SK-N-SH (cell line): ENCODE measurements around the gene HIPK4. TPM values are rescaled to one million over a fixed set of nuclear protein-coding genes. Genes with fewer than 3 reads are reported as not detected.

ENCODE experiments used
- CTCF ChIA-PET: fragments of 300-600, 350-600 bp; formaldehyde crosslinking; extraction: SDS; loops from one replicate; lab custom pipeline; 2021; lab: Yijun Ruan, JAX
- POLR2A ChIA-PET: fragments of 350-600 bp; sonication (Branson Sonifier 250); formaldehyde crosslinking; extraction: SDS; loops from one replicate; lab custom pipeline; 2020; ENCODE audit warnings: antibody characterized with exemption, inconsistent platforms; lab: Yijun Ruan, JAX
- DNase-seq: peaks from one replicate; pipeline ENCODE4 v3.0.0; 2012
- H2AFZ ChIP-seq: fragments of 200-600 bp; sonication (generic); 2 replicates; pipeline ENCODE4 v1.8.1; 2016; ENCODE audit warnings: antibody characterized with exemption, mild to moderate bottlenecking, low read depth
- H3F3A ChIP-seq: fragments of 200-600 bp; sonication (generic); replicated peaks from 2 replicates; pipeline ENCODE3; 2016; ENCODE audit warnings: antibody characterized with exemption, mild to moderate bottlenecking; ENCODE audit not compliant: insufficient read depth
- H3K27ac ChIP-seq, 2 experiments: fragments of 200-500 bp in 1 of 2; fragments of 200-600 bp in 1 of 2; sonication (Bioruptor generic) in 1 of 2; sonication (generic), shearing (Covaris generic) in 1 of 2; 2 replicates each; pipeline versions ENCODE4 v1.5.1 to v1.6.1; 2014 to 2016; ENCODE audit warnings: low read depth in 2 of 2, inconsistent platforms in 1 of 2, low read length in 1 of 2, mild to moderate bottlenecking in 1 of 2, mixed read lengths in 1 of 2
- H3K27me3 ChIP-seq: fragments of 200-600 bp; sonication (generic), shearing (Covaris generic); 2 replicates; pipeline ENCODE4 v1.6.1; 2016; ENCODE audit warnings: mixed run types; ENCODE audit not compliant: insufficient read depth
- H3K36me3 ChIP-seq, 2 experiments: fragments of 200-500 bp in 1 of 2; fragments of 200-600 bp in 1 of 2; sonication (Bioruptor generic) in 1 of 2; sonication (generic) in 1 of 2; replicated peaks in 1 of 2; 2 replicates each; pipeline versions ENCODE3 to v1.5.1; 2014 to 2016; ENCODE audit warnings: low read length in 1 of 2, mild to moderate bottlenecking in 1 of 2; ENCODE audit not compliant: insufficient read depth in 2 of 2, control insufficient read depth in 1 of 2
- H3K4me1 ChIP-seq, 2 experiments: fragments of 200-500 bp in 1 of 2; fragments of 200-600 bp in 1 of 2; sonication (Bioruptor generic) in 1 of 2; sonication (generic), shearing (Covaris generic) in 1 of 2; 2 replicates each; pipeline versions ENCODE4 v1.5.1 to v1.6.1; 2014 to 2016; ENCODE audit warnings: low read depth in 1 of 2, low read length in 1 of 2, mixed run types in 1 of 2; ENCODE audit not compliant: insufficient read depth in 2 of 2, control insufficient read depth in 1 of 2
- H3K4me2 ChIP-seq: fragments of 200-600 bp; sonication (generic), shearing (Covaris generic); 2 replicates; pipeline ENCODE4 v1.6.1; 2017; ENCODE audit warnings: mixed run types
- H3K4me3 ChIP-seq, 2 experiments: fragments of 200-500 bp in 1 of 2; fragments of 200-600 bp in 1 of 2; sonication (Bioruptor generic) in 1 of 2; sonication (generic), shearing (Covaris generic) in 1 of 2; 2 replicates each; pipeline versions ENCODE4 v1.5.1 to v1.8.1; 2014 to 2016; ENCODE audit warnings: low read depth in 2 of 2, inconsistent platforms in 1 of 2, low read length in 1 of 2, mild to moderate bottlenecking in 1 of 2, mixed read lengths in 1 of 2, moderate library complexity in 1 of 2
- H3K79me2 ChIP-seq: fragments of 200-600 bp; sonication (generic); 2 replicates; pipeline ENCODE4 v1.8.1; 2017; ENCODE audit warnings: mild to moderate bottlenecking; ENCODE audit not compliant: insufficient read depth
- H3K9ac ChIP-seq: fragments of 200-600 bp; sonication (generic); 2 replicates; pipeline ENCODE4 v1.6.1; 2017; ENCODE audit warnings: mixed run types
- H3K9me2 ChIP-seq: fragments of 200-600 bp; sonication (generic); 2 replicates; pipeline ENCODE4 v1.6.1; 2017; ENCODE audit warnings: mixed run types
- H3K9me3 ChIP-seq: fragments of 200-600 bp; sonication (generic); 2 replicates; pipeline ENCODE4 v1.6.1; 2017; ENCODE audit warnings: mixed run types, mild to moderate bottlenecking, moderate library complexity
- H4K20me1 ChIP-seq: fragments of 200-600 bp; sonication (generic); 2 replicates; pipeline ENCODE4 v1.6.1; 2017; ENCODE audit warnings: mild to moderate bottlenecking, mixed run types; ENCODE audit not compliant: insufficient read depth
- EP300 ChIP-seq, 2 experiments: IDR thresholded peaks; 2 replicates each; pipeline versions ENCODE4 v1.4.0 to v1.6.1; 2012; ENCODE audit warnings: borderline replicate concordance in 1 of 2, low read depth in 1 of 2, low read length in 1 of 2
- EZH2phosphoT487 ChIP-seq: fragments of 200-600 bp; sonication (generic); IDR thresholded peaks from 2 replicates; pipeline ENCODE4 v1.6.1; 2017; ENCODE audit warnings: low read depth, mixed run types, mild to moderate bottlenecking, antibody characterized with exemption, moderate library complexity, borderline replicate concordance
- IRF3 ChIP-seq: fragments of 150-350 bp; IDR thresholded peaks from 2 replicates; pipeline ENCODE4 v1.6.1; 2016; ENCODE audit warnings: mild to moderate bottlenecking, low read depth, low read length
- JUND ChIP-seq: IDR thresholded peaks from 2 replicates; pipeline ENCODE4 v1.4.0; 2012
- PBX3 ChIP-seq: IDR thresholded peaks from 2 replicates; pipeline ENCODE4; 2012
- SMC3 ChIP-seq: IDR thresholded peaks from 2 replicates; pipeline ENCODE4 v1.6.1; 2012; ENCODE audit warnings: low read depth, low read length, improper control_type of control experiment
- TAF1 ChIP-seq: IDR thresholded peaks from 2 replicates; pipeline ENCODE4 v1.6.1; 2012; ENCODE audit warnings: low read depth, mild to moderate bottlenecking, low read length, moderate library complexity, borderline replicate concordance
- WGBS: methylation state at CpG from one replicate; pipeline ENCODE4 v1.1.6; 2017; ENCODE audit warnings: low lambda C conversion rate; 5-methylcytosine and 5-hydroxymethylcytosine counted together
- polyA plus RNA-seq, 3 experiments: library from polyadenylated mRNA; depleted of rRNA; stranded (reverse); fragments of >200 nt; gene quantifications; 2 replicates each; pipeline ENCODE4 v1.2.3, GENCODE V29; 2012

Gene HIPK4
- polyA plus RNA-seq, 1 of the 3 experiments (the other 2 are of a cell fraction): 0.23 TPM

GRCh38 chr19:40365010-40365409, 25.0 kb downstream of the HIPK4 start (continued):
- TF ChIP-seq IRF3 (no peak), TAF1 (no peak)

- Histone ChIP-seq H4K20me1 (no peaks in the 10 kb centered on the region), H3K36me3 (peaks cover under 1 to 2% of the 10 kb centered on the region in 2 experiments), H3K4me2 (no peak overlapping the region), H3K4me3 (no peak overlapping the region), H3K79me2 (peaks cover 9% of the 10 kb centered on the region; the same call in 1 of the 2 replicates), H3K4me1 (peaks cover 0 to 14% of the 10 kb centered on the region in 2 experiments; a peak in 2 of 4 replicates), H3K9me3 (no peaks in the 10 kb centered on the region), H3F3A (peaks cover 7% of the 10 kb centered on the region), H3K9me2 (no peaks in the 10 kb centered on the region)
- WGBS: 91% methylated on average over 5 of the region's 5 CpGs
- no peak for DNase-seq
- CTCF ChIA-PET: no interaction called here
- POLR2A ChIA-PET: no interaction called here
- no peak for TF ChIP-seq PBX3
- no peak for TF ChIP-seq JUND
- TF ChIP-seq EP300 (IDR thresholded peaks at IDR 0.05; ENCODE audit: borderline replicate concordance in 1 of 2, low read depth in 1 of 2, low read length in 1 of 2): no peak
- TF ChIP-seq TAF1: no peak
- TF ChIP-seq SMC3: no peak
- TF ChIP-seq, all 33 proteins: peak for 0
- Histone ChIP-seq H3K27ac (no peak overlapping the region), H3K9ac (no peak overlapping the region), H2AFZ (no peak overlapping the region), H3K27me3 (no peaks in the 10 kb centered on the region)
These were observed 26.9 kb downstream of the HIPK4 start for GRCh38 chr19:40363069-40363468.

- DNase-seq: no peak
- Histone ChIP-seq H3K4me1 (peaks cover 0 to 14% of the 10 kb centered on the region in 2 experiments; a peak in 3 of 4 replicates), H3K9ac (no peak overlapping the region), H3K4me2 (no peak overlapping the region), H3F3A (peaks cover 7% of the 10 kb centered on the region), H2AFZ (no peak overlapping the region), H3K9me2 (no peaks in the 10 kb centered on the region), H3K79me2 (peaks cover 9% of the 10 kb centered on the region), H4K20me1 (no peaks in the 10 kb centered on the region), H3K36me3 (no peaks in the 10 kb centered on the region), H3K4me3 (no peak overlapping the region), H3K27ac (no peak overlapping the region), H3K9me3 (no peaks in the 10 kb centered on the region), H3K27me3 (no peaks in the 10 kb centered on the region)
- no peak for TF ChIP-seq JUND
- TF ChIP-seq EZH2phosphoT487: no peak
- CTCF ChIA-PET: no interaction called here
- 85% methylated on average over 3 of the region's 3 CpGs for WGBS
- POLR2A ChIA-PET: no interaction called here
These were observed 27.8 kb downstream of the HIPK4 start for GRCh38 chr19:40362160-40362559.
